HL-60 (cell line): Measurements from ENCODE around the gene CPT1B.

Experiments used
- DNase-seq, 2 experiments: peaks; one replicate each; pipeline ENCODE4 v3.0.0-alpha.2; 2010 to 2020; ENCODE audit warnings: low read depth in 1 of 2, low spot score in 1 of 2
- H3K27ac ChIP-seq: fragments of 250-450 bp; sonication (Bioruptor Pico); replicated peaks from 2 replicates; pipeline ENCODE4 v1.5.1; 2020; ENCODE audit warnings: mild to moderate bottlenecking, moderate library complexity
- H3K27me3 ChIP-seq: fragments of 250-450 bp; sonication (Bioruptor Pico); 2 replicates; pipeline ENCODE4 v1.5.1; 2021; ENCODE audit warnings: mild to moderate bottlenecking, moderate library complexity; ENCODE audit not compliant: insufficient read depth, poor library complexity, severe bottlenecking
- H3K4me3 ChIP-seq: replicated peaks from 2 replicates; pipeline ENCODE4 v1.5.1; 2011; ENCODE audit warnings: mild to moderate bottlenecking, control low read depth, low read length; ENCODE audit not compliant: insufficient read depth
- CTCF ChIP-seq: IDR thresholded peaks from one replicate; pipeline ENCODE4 v1.5.1; 2011; ENCODE audit warnings: low read length, control low read depth, inconsistent platforms; ENCODE audit not compliant: insufficient read depth
- GABPA ChIP-seq: IDR thresholded peaks from 2 replicates; pipeline ENCODE4 v1.6.1; 2012; ENCODE audit warnings: low read depth
- POLR2AphosphoS5 ChIP-seq: IDR thresholded peaks from 2 replicates; pipeline ENCODE4 v1.6.1; 2012; ENCODE audit warnings: low read depth
- REST ChIP-seq: IDR thresholded peaks from 2 replicates; pipeline ENCODE4 v1.6.1; 2012; ENCODE audit warnings: low read depth; ENCODE audit not compliant: insufficient replicate concordance
- SPI1 ChIP-seq: IDR thresholded peaks from 2 replicates; pipeline ENCODE4 v1.6.1; 2012; ENCODE audit warnings: low read depth, mild to moderate bottlenecking, borderline replicate concordance

CPT1B gene

GRCh38 chr22:50531962-50532674 lies 46.1 kb downstream of the CPT1B start:
- peak overlapping the region; percentile 99 for H3K27ac ChIP-seq
- peak in 1 of 2 experiments; percentile 47 for DNase-seq
- no peaks in the 10 kb centered on the region for H3K27me3 ChIP-seq
- TF ChIP-seq POLR2AphosphoS5 (no peak), GABPA (no peak), CTCF (no peak), REST (no peak), SPI1 (no peak)
- H3K4me3 ChIP-seq, result peak overlapping the region; percentile 58

GRCh38 chr22:50531546-50531961 lies 46.7 kb downstream of the CPT1B start:
- DNase-seq, result peak; percentile 70 to 78
- H3K27ac ChIP-seq, result peak overlapping the region; percentile 99
- H3K27me3 ChIP-seq, result no peaks in the 10 kb centered on the region
- TF ChIP-seq CTCF, result no peak
- no peak for TF ChIP-seq REST
- TF ChIP-seq SPI1, result no peak
- TF ChIP-seq GABPA, result no peak
- TF ChIP-seq POLR2AphosphoS5, result no peak
- peak overlapping the region; percentile 58 for H3K4me3 ChIP-seq

- DNase-seq, result peak; percentile 86 to 93
- no peaks in the 10 kb centered on the region for H3K27me3 ChIP-seq
- TF ChIP-seq GABPA (no peak), POLR2AphosphoS5 (peak; percentile 83)
- peak overlapping the region; percentile 99 for H3K27ac ChIP-seq
- H3K4me3 ChIP-seq, result peak overlapping the region; percentile 58
Observed at GRCh38 chr22:50530877-50531545, 47.2 kb downstream of the CPT1B start.

GRCh38 chr22:50530580-50530876 lies 47.7 kb downstream of the CPT1B start:
- DNase-seq, result no peak
- TF ChIP-seq CTCF, result no peak
- no peak for TF ChIP-seq SPI1
- no peaks in the 10 kb centered on the region for H3K27me3 ChIP-seq
- H3K27ac ChIP-seq, result peak overlapping the region; percentile 99
- H3K4me3 ChIP-seq, result peak overlapping the region; percentile 58
